DMS153 treated with DMSO at 0.1 percent for 48 hours (cell line): ENCODE measurements around the gene THOC2.
"Not testable (repeated sequence)": the region's sequence is repeated elsewhere in the genome, so short reads cannot be mapped to it uniquely, and the experiment has no call there.

Source experiments
- DNase-seq: peaks from one replicate; lab custom pipeline; 2025; ENCODE audit not compliant: unreplicated experiment; lab: John Stamatoyannopoulos, UW

THOC2 gene, protein sequence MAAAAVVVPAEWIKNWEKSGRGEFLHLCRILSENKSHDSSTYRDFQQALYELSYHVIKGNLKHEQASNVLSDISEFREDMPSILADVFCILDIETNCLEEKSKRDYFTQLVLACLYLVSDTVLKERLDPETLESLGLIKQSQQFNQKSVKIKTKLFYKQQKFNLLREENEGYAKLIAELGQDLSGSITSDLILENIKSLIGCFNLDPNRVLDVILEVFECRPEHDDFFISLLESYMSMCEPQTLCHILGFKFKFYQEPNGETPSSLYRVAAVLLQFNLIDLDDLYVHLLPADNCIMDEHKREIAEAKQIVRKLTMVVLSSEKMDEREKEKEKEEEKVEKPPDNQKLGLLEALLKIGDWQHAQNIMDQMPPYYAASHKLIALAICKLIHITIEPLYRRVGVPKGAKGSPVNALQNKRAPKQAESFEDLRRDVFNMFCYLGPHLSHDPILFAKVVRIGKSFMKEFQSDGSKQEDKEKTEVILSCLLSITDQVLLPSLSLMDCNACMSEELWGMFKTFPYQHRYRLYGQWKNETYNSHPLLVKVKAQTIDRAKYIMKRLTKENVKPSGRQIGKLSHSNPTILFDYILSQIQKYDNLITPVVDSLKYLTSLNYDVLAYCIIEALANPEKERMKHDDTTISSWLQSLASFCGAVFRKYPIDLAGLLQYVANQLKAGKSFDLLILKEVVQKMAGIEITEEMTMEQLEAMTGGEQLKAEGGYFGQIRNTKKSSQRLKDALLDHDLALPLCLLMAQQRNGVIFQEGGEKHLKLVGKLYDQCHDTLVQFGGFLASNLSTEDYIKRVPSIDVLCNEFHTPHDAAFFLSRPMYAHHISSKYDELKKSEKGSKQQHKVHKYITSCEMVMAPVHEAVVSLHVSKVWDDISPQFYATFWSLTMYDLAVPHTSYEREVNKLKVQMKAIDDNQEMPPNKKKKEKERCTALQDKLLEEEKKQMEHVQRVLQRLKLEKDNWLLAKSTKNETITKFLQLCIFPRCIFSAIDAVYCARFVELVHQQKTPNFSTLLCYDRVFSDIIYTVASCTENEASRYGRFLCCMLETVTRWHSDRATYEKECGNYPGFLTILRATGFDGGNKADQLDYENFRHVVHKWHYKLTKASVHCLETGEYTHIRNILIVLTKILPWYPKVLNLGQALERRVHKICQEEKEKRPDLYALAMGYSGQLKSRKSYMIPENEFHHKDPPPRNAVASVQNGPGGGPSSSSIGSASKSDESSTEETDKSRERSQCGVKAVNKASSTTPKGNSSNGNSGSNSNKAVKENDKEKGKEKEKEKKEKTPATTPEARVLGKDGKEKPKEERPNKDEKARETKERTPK (N-terminal part only)

DNA sequence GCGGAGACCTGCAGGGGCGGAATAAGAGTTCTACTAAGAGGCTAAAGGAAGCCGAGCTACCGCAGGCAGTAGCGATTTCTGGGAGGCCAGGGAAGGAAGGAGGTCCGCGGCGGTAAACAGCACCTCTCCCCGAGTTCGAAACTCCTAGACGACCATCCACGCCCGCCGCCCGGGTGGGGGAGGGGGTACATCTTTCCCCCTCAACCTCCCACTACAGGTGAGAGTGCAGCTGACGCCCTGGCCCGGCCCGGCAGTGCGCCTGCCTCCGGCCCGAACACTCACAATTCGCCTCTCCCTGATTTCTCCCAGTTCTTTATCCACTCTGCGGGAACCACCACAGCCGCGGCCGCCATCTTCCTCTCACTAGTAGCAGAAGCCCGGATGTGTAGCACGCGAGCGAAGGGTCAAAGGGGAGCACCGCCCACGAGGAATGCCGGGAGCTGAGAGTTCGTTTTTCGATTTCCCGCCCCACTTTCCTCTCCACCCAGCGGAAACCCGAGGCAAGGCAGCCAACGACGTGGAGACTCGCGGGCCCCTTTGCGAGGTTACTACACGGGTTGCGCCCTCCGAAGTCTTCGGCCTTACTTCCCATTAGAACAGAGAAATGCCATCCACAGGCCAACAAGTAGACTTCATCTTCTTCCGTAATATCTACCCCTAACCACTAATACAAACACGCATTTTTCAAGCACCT is at the start of gene THOC2:
Gene THOC2 (minus strand): TSS at position 383 of the 694 bp plus-strand sequence. CDS start 30 bp downstream, at position 353.
- DNase-seq: peak; percentile 91

DNA sequence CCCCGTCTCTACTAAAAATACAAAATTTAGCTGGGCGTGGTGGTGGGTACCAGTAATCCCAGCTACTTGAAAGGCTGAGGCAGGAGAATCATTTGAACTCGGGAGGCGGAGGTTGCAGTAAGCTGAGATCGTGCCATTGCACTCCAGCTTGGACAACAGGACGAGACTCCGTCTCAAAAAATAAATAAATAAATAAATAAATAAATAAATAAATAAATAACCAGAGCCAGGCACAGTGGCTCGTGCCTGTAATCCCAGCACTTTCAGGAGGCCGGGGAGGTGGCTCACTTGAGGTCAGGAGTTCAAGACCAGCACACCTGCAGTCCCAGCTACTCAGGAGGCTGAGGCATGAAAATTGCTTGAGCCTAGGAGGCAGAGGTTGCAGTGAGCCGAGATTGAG is 48.9 kb upstream of the THOC2 start:
- not testable (repeated sequence) for DNase-seq

DNA sequence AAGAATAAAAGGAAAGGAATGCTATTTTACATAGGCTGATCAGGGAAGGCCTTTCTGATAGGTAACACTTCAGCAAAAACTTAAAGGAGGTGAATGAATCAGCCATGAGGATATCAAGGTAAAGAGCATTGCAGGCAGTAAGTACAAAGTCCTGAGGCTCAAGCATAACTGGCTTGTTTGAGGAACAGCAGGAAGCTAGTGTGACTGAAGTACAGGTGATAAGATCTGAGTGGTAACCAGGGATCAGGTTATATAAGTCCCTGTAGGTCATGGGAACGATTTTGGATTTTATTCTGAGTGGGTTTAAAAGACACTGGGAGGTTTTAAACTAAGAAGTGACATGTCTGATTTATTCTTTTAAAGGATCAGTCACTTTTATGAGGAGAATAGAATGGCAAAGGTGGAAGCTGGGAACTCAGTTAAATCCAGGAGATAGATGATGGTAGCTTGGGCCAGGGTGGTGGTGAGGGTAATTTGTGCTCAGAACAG is 47.1 kb upstream of the THOC2 start:
- peak; percentile 19 for DNase-seq

DNA sequence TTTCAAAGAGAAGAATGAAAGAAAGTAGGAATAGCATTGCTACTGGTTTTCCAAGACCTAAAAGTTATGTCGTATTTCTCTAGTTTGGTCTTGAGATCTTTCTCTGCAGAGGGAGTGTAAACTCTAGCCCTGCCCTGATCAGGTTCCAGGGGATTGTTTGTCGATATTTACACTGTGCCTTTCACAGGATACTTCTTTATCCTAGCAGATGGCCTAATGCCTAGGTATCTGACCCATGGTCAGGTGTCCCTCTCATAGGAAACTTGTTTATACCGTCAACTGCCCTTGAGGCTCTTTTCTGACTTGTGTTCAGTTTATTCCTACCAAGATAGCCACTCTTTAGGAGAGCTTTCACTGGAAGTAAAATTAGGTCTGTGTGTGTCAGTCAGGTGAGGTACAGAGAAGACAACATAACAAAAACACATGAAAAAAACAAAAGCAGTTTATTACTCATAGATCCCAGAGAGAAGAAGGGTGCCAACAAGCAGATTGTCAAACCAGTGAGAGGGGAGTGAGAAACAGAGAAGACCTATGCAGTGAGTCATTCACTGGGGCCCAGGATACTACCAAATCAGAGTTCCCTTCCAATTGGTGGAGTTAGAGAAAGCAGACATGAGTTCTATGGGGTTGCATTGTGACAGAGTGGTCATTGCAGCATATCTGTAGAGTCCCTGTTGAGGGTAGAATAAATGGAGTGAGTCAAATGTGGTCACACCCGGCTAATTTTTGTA is 40.6 kb upstream of the THOC2 start:
- DNase-seq: no peak

DNA sequence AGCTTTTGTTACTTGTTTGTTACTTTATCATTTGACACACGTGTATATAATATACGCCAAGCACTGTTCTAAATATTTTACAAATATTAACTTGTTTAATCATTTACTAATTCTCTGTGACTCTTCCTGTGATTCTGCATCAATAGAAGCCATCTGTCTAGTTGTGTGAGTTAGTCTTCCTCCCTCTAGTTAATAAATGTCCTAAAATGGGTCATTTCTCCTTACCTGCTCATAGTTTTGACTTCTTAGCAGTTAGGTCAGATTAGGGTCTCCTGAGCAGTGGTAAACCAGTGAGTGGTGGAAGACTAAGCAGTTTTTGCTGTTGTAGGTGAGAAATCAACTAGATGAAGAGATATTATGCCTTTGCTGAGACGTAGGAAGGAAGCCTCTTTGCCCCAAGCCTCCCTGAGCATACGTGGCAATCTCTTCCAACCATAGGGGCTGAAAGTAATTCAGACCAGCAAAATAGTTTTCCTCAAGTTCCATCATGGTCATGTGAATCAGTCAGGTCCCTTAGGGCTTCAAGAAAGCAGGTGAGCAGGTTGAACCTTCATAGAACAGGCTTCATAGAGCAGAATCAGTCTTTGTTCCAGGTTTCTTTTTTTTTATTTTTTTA is 38.7 kb upstream of the THOC2 start:
- no peak for DNase-seq

DNA sequence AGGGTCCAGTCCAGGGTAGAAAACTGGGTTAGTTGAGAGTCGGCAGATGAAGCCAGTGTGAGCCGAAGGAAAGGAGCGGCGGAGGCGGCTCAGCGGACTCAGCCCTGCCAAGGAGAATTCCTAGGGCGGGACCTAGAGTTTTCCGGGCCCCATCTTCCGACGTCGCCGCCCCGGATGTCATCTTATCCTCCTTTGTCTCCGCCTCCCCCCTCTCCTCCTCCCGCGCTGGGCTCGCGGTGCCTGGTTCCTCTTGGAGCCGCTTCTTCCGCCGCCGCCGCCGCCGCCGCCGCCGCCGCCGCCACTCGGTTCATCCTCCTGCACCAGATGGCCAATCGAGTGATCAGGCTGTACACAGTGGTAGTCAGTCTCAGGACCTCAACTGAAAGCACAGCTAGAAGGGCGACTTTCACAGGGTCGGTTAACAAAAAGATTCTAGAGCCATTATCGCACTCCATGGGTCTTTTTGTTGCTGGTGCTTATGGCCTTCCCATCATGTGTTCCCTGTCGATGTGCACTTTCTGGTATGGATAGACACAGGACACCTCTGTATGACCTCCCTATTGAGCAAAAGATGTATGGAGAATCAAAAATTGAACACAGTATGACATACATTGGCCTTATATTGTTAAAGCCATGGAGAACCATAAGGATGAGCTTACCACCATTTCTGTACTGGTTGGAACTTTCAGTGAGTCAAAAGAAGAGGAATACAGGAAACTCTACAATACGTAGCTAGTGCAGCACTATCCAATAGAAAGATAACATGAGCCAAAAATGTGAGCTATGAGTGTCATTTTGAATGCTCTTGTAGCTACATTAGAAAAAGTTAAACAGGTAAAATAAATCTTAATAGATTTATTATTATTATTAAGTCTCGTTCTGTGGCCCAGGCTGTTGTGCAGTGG is 32.4 kb upstream of the THOC2 start:
- DNase-seq: peak; percentile 89

DNA sequence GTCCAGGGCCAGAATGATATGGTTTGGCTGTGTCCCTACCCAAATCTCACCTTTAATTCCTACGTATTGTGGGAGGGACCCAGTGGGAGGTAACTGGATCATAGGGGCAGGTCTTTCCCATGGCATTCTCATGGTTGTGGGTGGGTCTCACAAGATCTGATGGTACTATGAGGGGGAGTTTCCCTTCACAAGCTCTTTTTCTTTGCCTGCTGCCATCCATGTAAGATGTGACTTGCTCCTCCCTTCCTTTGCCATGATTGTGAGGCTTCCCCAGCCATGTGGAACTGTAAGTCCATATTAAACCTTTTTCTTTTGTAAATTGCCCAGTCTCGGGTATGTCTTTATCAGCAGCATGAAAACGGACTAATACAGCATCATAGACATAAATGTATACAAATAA is 27.0 kb upstream of the THOC2 start:
- DNase-seq: not testable (repeated sequence)

DNA sequence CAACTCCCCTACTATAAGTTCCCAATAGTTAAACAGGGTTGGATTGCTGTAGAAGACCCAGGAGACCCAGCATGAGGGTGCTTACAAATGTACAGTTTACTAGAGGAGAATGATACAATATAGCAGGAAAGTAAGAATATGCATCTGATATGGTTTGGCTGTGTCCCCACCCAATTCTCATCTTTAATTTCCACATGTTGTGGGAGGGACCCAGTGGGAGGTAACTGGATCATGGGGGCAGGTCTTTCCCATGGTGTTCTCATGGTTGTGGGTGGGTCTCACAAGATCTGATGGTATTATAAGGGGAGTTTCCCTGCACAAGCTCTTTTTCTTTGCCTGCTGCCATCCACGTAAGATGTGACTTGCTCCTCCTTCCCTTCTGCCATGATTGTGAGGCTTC is 24.9 kb upstream of the THOC2 start:
- DNase-seq: not testable (repeated sequence)

DNA sequence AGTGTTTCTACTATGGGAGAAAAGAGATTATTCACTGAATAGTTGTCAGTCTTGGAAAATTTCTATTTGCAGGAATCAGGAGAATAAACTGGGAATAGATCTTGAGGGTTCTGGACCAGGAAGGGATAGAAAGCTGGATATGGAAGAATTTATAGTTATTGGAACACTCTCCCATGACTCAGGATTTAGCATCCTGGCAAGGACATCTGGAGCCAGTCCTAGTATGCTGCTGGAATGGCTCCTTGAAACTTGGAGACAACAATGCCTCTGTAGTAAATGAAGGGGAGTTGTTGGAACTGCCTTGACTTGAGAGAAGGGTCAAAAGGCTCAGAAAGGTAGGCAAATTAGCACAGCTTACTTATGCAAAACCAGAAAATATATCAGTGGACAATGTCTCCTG is 23.5 kb upstream of the THOC2 start:
- no peak for DNase-seq

DNA sequence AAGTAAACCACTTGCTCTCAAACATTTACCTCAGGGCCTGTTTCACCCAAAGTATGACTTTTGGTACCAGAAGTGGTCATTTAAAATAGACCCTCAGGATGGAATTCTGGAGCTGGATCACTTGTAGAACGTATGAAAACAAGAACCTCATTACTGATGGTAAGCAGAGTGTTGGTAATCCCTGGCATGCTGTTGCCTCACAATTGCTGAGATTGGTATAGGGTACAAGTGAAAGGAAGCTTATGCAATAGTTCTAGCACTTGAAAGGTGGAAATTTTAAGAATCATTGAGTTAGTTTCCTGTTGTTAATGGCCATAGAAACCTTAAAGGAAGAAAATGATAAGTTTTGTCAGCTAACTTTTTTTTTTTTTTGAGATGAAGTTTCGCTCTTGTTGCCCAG is 22.3 kb upstream of the THOC2 start:
- DNase-seq: no peak

DNA sequence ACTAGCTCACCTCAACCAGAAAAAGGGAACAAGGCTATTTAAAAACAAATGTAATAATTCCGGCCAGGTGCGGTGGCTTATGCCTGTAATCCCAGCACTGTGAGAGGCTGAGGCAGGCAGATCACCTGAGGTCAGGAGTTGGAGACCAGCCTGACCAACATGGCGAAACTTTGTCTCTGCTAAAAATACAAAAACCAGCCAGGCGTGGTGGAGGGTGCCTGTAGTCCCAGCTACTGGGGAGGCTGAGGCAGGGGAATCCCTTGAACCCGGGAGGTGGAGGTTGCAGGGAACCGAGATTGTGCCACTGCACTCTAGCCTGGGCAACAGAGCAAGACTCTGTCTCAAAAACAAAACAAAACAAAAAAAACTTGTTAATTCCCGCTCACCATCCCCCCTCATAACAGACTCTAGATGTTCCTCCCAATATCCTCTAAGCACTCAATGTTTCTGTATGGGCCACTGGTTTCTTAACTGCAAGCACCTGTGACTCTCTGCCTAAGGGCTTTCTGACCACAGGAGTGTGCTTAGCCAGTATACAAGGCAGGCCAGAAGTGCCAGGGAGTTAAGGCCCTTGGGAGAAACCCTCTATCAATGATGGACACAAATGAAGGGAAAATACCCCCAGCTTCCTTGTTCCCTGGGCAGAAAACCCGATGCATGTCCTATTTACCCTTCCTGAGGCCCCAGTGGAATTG is 21.0 kb upstream of the THOC2 start:
- DNase-seq: no peak

DNA sequence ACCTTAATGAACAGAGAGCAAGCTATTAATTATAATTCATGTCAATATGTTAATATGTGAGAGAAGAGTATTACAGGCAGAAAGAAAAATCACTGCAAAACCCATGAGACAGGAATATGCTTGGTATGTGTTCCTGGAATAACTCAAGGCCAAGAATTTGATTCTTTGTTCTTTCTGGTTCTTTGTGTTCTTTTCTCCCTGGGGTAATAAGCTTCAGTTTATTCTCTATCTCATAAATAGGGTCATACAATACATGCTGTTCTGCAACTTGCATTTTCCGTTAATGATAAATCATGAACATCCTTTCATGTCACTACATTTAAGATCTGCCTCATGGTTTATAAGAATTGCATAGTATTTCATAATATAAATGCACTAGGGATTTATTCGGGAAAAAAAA is 16.8 kb upstream of the THOC2 start:
- no peak for DNase-seq

DNA sequence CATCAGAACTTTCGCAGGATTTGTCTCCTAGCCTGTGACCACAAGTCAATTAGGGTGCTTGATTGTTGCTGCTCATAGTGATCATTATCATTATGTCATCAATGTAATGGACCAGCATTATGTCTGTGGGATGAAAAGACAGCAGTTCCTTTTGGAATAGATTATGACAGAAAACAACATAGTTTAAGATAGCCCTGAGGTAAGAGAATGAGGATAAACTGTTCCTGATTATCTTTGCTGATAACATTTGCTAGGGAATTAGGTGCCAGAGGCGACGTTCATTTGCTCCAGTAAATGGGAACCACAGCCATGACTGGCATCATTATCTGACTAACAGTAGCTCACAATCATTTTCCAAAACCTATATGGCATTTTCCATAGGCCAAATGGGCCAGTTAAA is 12.7 kb upstream of the THOC2 start:
- DNase-seq: no peak

DNA sequence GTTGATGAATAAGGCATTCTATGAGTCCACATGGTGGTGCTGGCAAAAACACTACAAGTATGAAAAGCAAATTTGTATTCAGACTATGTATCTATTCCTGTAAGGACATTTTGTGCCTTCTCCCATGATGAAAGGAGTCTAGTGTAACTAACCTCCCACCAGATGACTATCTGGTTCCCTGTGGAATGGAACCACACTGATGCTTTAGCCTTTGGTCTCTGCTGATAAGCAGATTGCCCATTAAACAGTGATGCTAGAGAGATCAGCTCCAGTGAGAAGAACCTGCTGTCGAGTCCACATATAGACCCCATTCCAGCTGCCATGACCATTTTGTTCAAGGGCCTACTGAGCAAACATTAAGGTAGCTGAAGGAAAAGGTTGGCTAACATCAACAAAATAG is 10.5 kb upstream of the THOC2 start:
- DNase-seq: no peak

DNA sequence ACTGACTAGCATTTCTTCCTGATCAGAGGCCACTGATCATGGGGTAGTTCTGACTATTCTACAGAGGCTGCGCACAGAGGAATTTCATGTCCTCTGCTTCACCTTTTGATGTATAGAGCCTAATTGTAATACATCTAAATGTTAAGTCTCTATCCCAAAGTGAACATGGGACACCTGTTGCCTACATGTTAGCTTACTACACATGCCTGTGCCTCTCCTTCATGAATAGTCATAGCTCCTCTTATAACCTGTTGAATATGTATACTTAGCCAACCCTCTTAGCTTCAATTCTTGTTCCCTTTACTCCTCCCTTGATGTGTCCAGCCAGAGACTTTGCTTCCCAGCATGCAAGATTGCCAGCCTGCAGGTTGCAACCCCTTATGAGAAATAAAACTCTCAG is 9.6 kb upstream of the THOC2 start:
- DNase-seq: no peak

DNA sequence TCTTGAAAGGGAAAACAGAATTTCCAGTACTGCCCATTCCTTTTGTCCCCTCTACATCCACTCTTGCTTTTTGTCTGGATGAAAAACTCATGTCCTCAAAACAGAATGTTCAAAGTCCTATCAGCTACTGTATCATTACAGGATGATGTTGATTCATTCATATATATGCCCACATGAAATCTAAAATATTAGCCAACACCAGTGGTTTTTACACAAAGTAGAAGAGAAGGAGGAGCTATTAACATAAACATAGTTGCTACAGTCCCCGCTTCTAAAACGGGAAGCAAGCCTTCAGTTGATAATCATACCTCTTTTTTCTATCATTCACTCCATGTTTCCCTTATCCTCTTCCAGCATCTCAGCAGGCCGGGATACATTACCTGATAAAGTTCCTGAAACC is 7.7 kb upstream of the THOC2 start:
- DNase-seq: no peak

DNA sequence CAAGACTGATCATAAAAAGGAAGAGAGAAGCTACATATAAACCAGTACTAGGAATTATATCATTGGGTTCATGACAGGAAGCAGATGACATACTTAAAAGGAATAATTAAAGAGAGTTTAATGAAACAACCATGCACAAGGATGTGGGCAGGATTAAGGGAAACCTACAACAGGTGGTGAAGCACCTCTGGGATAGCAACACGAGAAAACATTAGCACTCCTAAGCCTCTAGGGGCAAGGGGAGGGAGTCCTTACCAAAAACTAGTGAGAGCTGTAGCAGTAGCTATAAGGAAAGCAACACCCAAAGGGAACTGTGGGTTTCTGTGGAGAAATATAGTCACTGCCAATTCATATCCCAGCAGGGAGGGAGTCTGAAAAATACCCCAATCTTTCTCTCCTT is 7.2 kb upstream of the THOC2 start:
- no peak for DNase-seq

DNA sequence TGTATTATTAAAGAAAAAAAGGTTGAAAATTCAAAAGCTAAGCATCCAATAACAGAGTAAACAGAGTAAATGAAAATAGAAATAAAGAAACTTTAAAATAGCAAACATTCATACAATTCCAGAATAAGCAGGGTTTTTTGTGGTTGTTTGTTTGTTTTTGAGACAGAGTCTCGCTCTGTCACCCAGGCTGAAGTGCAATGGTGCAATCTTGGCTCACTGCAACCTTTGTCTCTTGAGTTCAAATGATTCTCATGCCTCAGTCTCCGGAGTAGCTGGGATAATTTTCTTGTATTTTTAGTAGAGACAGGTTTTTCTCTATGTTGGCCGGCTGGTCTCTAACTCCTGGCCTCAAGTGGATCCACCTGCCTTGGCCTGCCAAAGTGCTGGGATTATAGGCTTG is 6.6 kb upstream of the THOC2 start:
- no peak for DNase-seq
